Caco-2 (cell line): ENCODE data around the gene METTL14. TPM values are rescaled to one million over a fixed set of nuclear protein-coding genes. Genes with fewer than 3 reads are reported as not detected.

ENCODE experiments used
- BruUV-seq: library from RNA; stranded (reverse); fragments of 400-500 nt; replicated peaks from 2 replicates; lab custom pipeline; 2021; lab: Mats Ljungman, UMichigan
- CTCF ChIA-PET: fragments of 300-600 bp; sonication (Branson Sonifier 250); formaldehyde crosslinking; loops from one replicate; lab custom pipeline; 2022; ENCODE audit warnings: antibody characterized with exemption; lab: Charles Lee
- POLR2A ChIA-PET: fragments of 300-600 bp; sonication (Branson Sonifier 250); formaldehyde crosslinking; loops from one replicate; lab custom pipeline; 2022; ENCODE audit warnings: antibody characterized with exemption; lab: Charles Lee
- DNase-seq, 2 experiments: peaks; one replicate each; pipeline versions ENCODE4 v3.0.0 to v3.0.0-alpha.2; 2020 to 2022
- H3K27me3 ChIP-seq: replicated peaks from 2 replicates; pipeline ENCODE4 v1.6.0; 2011; ENCODE audit warnings: low read length; ENCODE audit not compliant: control insufficient read depth, insufficient read depth
- H3K36me3 ChIP-seq: 2 replicates; pipeline ENCODE4 v1.5.1; 2011; ENCODE audit warnings: low read length; ENCODE audit not compliant: control insufficient read depth, insufficient read depth
- H3K4me1 ChIP-seq: fragments of 250-450 bp; sonication (Bioruptor Pico); 2 replicates; pipeline ENCODE4 v1.5.1; 2020; ENCODE audit warnings: mild to moderate bottlenecking
- H3K4me3 ChIP-seq: 2 replicates; pipeline ENCODE4 v1.5.1; 2011; ENCODE audit warnings: low read depth, mild to moderate bottlenecking, control low read depth, low read length
- H3K9me3 ChIP-seq: fragments of 250-450 bp; sonication (Bioruptor Pico); 2 replicates; pipeline ENCODE4 v1.5.1; 2020; ENCODE audit warnings: mild to moderate bottlenecking, moderate library complexity
- H3K27ac Mint-ChIP-seq: one replicate; pipeline ENCODE4 v1.8.0; 2022; ENCODE audit warnings: mixed read lengths; ENCODE audit not compliant: unreplicated experiment
- H3K27me3 Mint-ChIP-seq: one replicate; pipeline ENCODE4 v1.8.0; 2022; ENCODE audit warnings: mixed read lengths; ENCODE audit not compliant: insufficient read depth, unreplicated experiment
- H3K36me3 Mint-ChIP-seq: one replicate; pipeline ENCODE4 v1.8.0; 2022; ENCODE audit warnings: mild to moderate bottlenecking, mixed read lengths; ENCODE audit not compliant: insufficient read depth, unreplicated experiment
- H3K4me1 Mint-ChIP-seq: one replicate; pipeline ENCODE4 v1.8.0; 2022; ENCODE audit warnings: low read depth, mixed read lengths; ENCODE audit not compliant: unreplicated experiment
- H3K4me3 Mint-ChIP-seq: one replicate; pipeline ENCODE4 v1.8.0; 2022; ENCODE audit warnings: mild to moderate bottlenecking, moderate library complexity, mixed read lengths; ENCODE audit not compliant: unreplicated experiment
- H3K9me3 Mint-ChIP-seq: one replicate; pipeline ENCODE4 v1.8.0; 2022; ENCODE audit warnings: mixed read lengths; ENCODE audit not compliant: unreplicated experiment
- CTCF ChIP-seq, 2 experiments: fragments of 200-600 bp in 1 of 2; IDR thresholded peaks; 1 replicate in 1 of 2; 2 replicates in 1 of 2; pipeline versions ENCODE4 v1.5.1 to v1.8.0; 2011 to 2022; ENCODE audit warnings: antibody characterized with exemption in 1 of 2, control low read depth in 1 of 2, inconsistent platforms in 1 of 2, low read depth in 1 of 2, low read length in 1 of 2, mild to moderate bottlenecking in 1 of 2, moderate library complexity in 1 of 2; ENCODE audit not compliant: insufficient read depth in 1 of 2, severe bottlenecking in 1 of 2, unreplicated experiment in 1 of 2
- intact Hi-C: fragments of 100-400 bp; cut with micrococcal nuclease; formaldehyde crosslinking; loops from one replicate; pipeline ENCODE4 v1.10.0; 2022; ENCODE audit not compliant: unreplicated experiment
- total RNA-seq: library from RNA; stranded (reverse); gene quantifications from 2 replicates; pipeline ENCODE4 v1.2.3, GENCODE V29; 2022

The METTL14 gene
- total RNA-seq, 1 experiment from 2014 or later: 46.7 TPM

DNA sequence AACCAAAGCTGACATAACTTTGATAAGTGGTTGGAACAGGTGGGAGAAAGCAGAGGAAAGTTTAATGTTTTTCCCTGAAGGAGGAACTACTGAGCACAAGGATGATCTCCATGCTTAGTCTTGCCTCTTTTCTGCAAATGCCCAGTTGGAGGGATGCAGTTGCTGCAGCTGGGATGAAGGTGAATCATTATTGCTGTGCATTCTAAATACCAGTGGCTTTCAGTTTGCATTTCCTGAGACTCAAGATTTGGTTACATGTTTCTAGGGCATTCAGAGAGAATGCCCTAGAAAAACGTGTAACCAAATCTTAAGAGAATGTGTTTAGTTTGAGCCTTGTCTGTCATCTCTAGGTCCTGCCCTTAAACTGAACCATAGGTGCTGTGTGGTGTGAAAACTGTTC lies 42.2 kb downstream of the METTL14 start:
- Mint-ChIP-seq H3K9me3 (no peaks in the 10 kb centered on the region), H3K36me3 (peaks cover 41% of the 10 kb centered on the region), H3K27ac (no peak overlapping the region), H3K4me1 (no peaks in the 10 kb centered on the region), H3K27me3 (no peaks in the 10 kb centered on the region), H3K4me3 (no peak overlapping the region)
- CTCF ChIA-PET: no interaction called here
- intact Hi-C loops: no loop called here
- no peaks in the 10 kb centered on the region for H3K27me3 ChIP-seq
- POLR2A ChIA-PET: no interaction called here
- no TSS peak for BruUV-seq
- no peaks in the 10 kb centered on the region for H3K9me3 ChIP-seq
- DNase-seq: no peak
- no peaks in the 10 kb centered on the region for H3K4me1 ChIP-seq
- no peaks in the 10 kb centered on the region for H3K36me3 ChIP-seq
- H3K4me3 ChIP-seq: no peak overlapping the region
- no peak for TF ChIP-seq CTCF (IDR thresholded peaks at IDR 0.05; ENCODE audit: insufficient read depth in 1 of 2, low read depth in 1 of 2, low read length in 1 of 2, severe bottlenecking in 1 of 2, unreplicated experiment in 1 of 2)

DNA sequence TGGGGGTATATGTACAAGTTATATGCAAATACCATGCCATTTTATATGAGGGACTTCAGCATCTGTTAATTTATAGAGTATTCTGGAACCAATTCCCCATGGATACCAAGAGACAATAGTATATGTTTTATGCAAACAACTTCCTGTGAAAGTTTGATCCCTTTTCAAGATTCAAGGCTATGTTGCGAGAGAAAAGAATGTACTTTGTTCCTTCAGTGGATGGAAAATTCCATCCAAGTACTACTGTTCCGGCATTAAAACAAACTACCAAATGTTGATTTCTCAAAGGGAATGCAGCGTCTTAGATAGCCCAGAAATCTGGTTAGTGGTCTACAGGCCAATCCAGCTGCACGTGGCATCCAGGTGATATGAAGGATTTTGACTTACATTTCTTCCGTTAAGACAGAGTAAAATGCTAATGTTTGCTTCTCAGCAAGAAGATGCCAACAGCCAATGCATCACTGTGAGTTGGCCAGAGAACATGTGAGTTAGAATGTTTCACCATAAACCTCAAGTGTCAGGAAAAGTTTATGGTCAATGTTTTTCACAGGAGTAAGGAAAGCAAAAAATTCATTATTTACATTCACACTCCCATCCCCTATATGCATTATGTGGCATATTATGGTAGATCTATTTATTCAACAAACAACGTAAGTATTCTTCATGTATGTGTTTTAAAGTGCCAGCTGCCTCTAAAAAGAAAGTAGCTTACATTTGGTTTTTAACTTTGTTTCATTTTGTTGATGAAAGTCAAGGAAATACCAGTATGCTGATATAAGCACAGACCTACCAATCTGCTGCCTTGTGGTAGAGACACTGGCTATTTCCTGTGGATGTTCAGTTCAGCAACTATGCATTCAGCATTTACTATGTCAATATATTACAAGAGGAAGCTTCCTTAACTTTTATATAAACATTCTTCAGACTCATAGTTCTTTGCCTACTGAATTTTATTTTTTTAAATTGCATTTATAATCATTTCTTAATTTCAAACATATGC lies 44.4 kb downstream of the METTL14 start:
- no peak for DNase-seq
- intact Hi-C loops: no loop called here
- Mint-ChIP-seq H3K9me3 (no peaks in the 10 kb centered on the region), H3K4me1 (no peaks in the 10 kb centered on the region), H3K4me3 (no peak overlapping the region), H3K27ac (no peak overlapping the region), H3K27me3 (no peaks in the 10 kb centered on the region), H3K36me3 (peaks cover 49% of the 10 kb centered on the region)
- Histone ChIP-seq H3K27me3 (no peaks in the 10 kb centered on the region), H3K9me3 (no peaks in the 10 kb centered on the region), H3K4me1 (no peaks in the 10 kb centered on the region), H3K36me3 (no peaks in the 10 kb centered on the region), H3K4me3 (no peak overlapping the region)
- no TSS peak for BruUV-seq
- CTCF ChIA-PET: no interaction called here
- POLR2A ChIA-PET: no interaction called here
- TF ChIP-seq CTCF (IDR thresholded peaks at IDR 0.05; ENCODE audit: insufficient read depth in 1 of 2, low read depth in 1 of 2, low read length in 1 of 2, severe bottlenecking in 1 of 2, unreplicated experiment in 1 of 2): no peak

DNA sequence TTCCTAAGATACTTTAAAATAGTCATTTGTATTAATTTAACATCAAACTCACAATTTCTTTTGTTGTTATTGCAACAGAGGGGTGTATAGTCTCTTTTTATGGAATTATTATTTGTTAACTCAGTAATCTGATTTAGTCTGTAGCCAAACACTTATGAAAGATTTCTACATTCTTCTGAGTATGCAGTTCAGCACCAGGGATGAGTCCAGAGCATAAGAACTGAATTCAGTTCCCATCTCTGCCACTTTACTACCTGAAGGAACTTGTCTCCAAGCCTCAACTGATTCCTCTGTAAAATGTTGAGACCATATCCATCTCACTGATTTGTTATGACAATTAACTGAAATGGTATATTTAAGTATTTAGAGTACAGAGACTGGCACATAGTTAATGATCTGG lies 45.5 kb downstream of the METTL14 start:
- intact Hi-C loops: no loop called here
- no peaks in the 10 kb centered on the region for H3K4me1 ChIP-seq
- TF ChIP-seq CTCF (IDR thresholded peaks at IDR 0.05; ENCODE audit: insufficient read depth in 1 of 2, low read depth in 1 of 2, low read length in 1 of 2, severe bottlenecking in 1 of 2, unreplicated experiment in 1 of 2): no peak
- H3K27ac Mint-ChIP-seq: no peak overlapping the region
- no peak for DNase-seq
- H3K27me3 ChIP-seq: no peaks in the 10 kb centered on the region
- H3K36me3 ChIP-seq: no peaks in the 10 kb centered on the region
- peaks cover 51% of the 10 kb centered on the region for H3K36me3 Mint-ChIP-seq
- no TSS peak for BruUV-seq
- ChIA-PET CTCF (no interaction called here), POLR2A (no interaction called here)
- no peak overlapping the region for H3K4me3 Mint-ChIP-seq
- H3K27me3 Mint-ChIP-seq: no peaks in the 10 kb centered on the region
- no peaks in the 10 kb centered on the region for H3K9me3 Mint-ChIP-seq
- no peak overlapping the region for H3K4me3 ChIP-seq
- H3K9me3 ChIP-seq: no peaks in the 10 kb centered on the region
- H3K4me1 Mint-ChIP-seq: no peaks in the 10 kb centered on the region
